Nephron progenitor cell (in vitro differentiated cells): ENCODE data around the gene GPR65.

Source experiments
- DNase-seq: peaks from one replicate; pipeline ENCODE4 v3.0.0; 2021
- H3K27ac Mint-ChIP-seq: 2 replicates; pipeline ENCODE4 v1.8.0; 2021; ENCODE audit warnings: mild to moderate bottlenecking, moderate library complexity, mixed read lengths
- H3K27me3 Mint-ChIP-seq: 2 replicates; pipeline ENCODE4 v1.8.0; 2021; ENCODE audit warnings: mild to moderate bottlenecking, low read depth, mixed read lengths; ENCODE audit not compliant: poor library complexity
- H3K36me3 Mint-ChIP-seq: 2 replicates; pipeline ENCODE4 v1.8.0; 2021; ENCODE audit warnings: low read depth, mixed read lengths
- H3K4me1 Mint-ChIP-seq: 2 replicates; pipeline ENCODE4 v1.8.0; 2021; ENCODE audit warnings: mixed read lengths
- H3K4me3 Mint-ChIP-seq: 2 replicates; pipeline ENCODE4 v1.8.0; 2021; ENCODE audit warnings: mild to moderate bottlenecking, moderate library complexity, mixed read lengths
- H3K9me3 Mint-ChIP-seq: 2 replicates; pipeline ENCODE4 v1.8.0; 2021; ENCODE audit warnings: mild to moderate bottlenecking, moderate library complexity, mixed read lengths
- CTCF ChIP-seq: fragments of 200-600 bp; sonication (generic); IDR thresholded peaks from 2 replicates; pipeline ENCODE4 v1.5.0; 2021; ENCODE audit warnings: antibody characterized with exemption

GPR65 gene

DNA sequence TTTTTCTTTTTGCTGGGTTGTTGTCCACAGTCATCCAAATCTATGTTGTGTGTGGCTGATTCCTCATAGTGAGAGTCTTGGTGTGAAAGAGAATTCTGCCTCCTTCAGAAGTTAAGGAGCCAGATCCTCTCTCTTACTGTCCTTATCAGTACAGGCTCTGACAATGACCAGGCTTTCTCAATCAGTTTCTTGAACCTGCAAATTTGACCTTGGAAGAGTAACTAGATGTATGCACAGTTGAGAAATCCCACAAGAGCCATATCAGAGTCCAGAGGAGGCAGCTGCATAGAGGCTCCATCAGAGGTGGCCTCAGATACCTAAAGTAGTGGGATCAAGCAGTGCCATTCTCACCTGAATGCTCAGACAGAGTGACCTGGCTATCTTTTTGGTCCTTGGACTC, 6.5 kb upstream of the GPR65 start:
- Mint-ChIP-seq H3K36me3 (no peaks in the 10 kb centered on the region), H3K27ac (no peak overlapping the region), H3K4me1 (peaks cover 7% of the 10 kb centered on the region), H3K9me3 (peaks cover 10% of the 10 kb centered on the region), H3K4me3 (no peak overlapping the region), H3K27me3 (peaks cover 4% of the 10 kb centered on the region)
- DNase-seq: no peak
- TF ChIP-seq CTCF: no peak

DNA sequence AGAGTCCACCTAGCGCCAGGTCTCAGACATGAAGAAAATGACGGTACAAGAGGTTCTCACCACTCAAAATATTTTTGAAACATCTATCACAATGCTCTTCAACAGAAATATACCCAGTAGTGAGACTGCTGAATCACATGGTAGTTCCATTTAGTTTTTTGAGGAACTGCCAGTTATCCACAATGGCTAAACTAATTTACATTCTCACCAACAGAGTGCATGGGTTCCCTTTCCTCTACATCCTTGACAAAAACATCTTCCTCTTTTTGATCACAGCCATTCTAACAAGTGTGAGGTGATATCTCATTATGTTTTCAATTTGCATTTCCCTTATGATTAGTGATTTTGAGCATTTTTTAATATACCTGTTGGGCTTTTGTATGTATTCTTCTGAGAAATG, 5.7 kb upstream of the GPR65 start:
- H3K27me3 Mint-ChIP-seq: peaks cover 4% of the 10 kb centered on the region
- no peak overlapping the region for H3K27ac Mint-ChIP-seq
- DNase-seq: no peak
- H3K36me3 Mint-ChIP-seq: no peaks in the 10 kb centered on the region
- no peak for TF ChIP-seq CTCF
- no peaks in the 10 kb centered on the region for H3K4me1 Mint-ChIP-seq
- H3K9me3 Mint-ChIP-seq: peaks cover 4% of the 10 kb centered on the region
- H3K4me3 Mint-ChIP-seq: no peak overlapping the region

DNA sequence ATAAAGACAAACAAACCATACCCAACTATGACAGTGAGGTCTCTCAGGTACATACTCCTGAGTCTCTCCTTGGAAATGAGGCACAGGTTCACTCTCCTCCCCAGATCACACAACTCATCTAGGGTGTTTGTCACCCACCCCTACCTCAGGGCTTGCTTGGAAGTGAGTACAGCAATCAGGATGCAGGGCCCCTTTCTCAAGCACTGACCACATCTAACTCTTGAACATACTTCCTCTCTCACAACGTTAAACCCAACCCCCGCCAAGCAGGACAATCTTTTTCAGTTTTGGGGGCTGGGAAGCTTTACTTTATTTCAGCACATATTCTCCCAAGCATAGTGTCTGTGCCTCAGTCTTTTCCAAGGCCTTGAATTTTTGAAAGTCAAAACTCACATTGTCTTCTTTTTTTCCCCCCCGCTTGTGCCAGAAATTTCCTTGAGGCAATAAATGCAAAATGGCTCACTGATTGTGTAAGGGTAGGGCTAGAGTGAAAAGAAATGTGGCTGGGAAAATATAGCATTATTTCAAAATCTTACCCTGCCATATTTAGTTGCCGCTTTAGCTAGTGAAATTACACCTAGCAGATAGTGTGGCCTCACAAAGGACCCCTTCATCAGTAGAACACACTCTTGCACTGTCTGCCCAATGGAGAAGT, 2.4 kb upstream of the GPR65 start:
- Mint-ChIP-seq H3K9me3 (no peaks in the 10 kb centered on the region), H3K36me3 (no peaks in the 10 kb centered on the region), H3K27ac (no peak overlapping the region), H3K27me3 (peaks cover 4% of the 10 kb centered on the region), H3K4me1 (no peaks in the 10 kb centered on the region), H3K4me3 (no peak overlapping the region)
- no peak for DNase-seq
- TF ChIP-seq CTCF: no peak

- Mint-ChIP-seq H3K4me1 (no peaks in the 10 kb centered on the region), H3K4me3 (no peak overlapping the region), H3K36me3 (no peaks in the 10 kb centered on the region), H3K27ac (no peak overlapping the region), H3K9me3 (no peaks in the 10 kb centered on the region), H3K27me3 (peaks cover 4% of the 10 kb centered on the region)
- no peak for DNase-seq
- no peak for TF ChIP-seq CTCF
Observed at GRCh38 chr14:88003425-88003824, 1.5 kb upstream of the GPR65 start.

GRCh38 chr14:88004506-88005036, 364 bp upstream of the GPR65 start:
- Mint-ChIP-seq H3K4me3 (no peak overlapping the region), H3K9me3 (no peaks in the 10 kb centered on the region), H3K27ac (no peak overlapping the region), H3K4me1 (no peaks in the 10 kb centered on the region), H3K27me3 (peaks cover 4% of the 10 kb centered on the region), H3K36me3 (no peaks in the 10 kb centered on the region)
- no peak for TF ChIP-seq CTCF
- no peak for DNase-seq
